SH-SY5Y (cell line): ENCODE results near the gene CERKL.

Experiments used
- GATA2 ChIP-seq: IDR thresholded peaks from 2 replicates; pipeline ENCODE4 v1.6.1; 2011; ENCODE audit warnings: mild to moderate bottlenecking, low read depth, low read length
- GATA3 ChIP-seq: IDR thresholded peaks from 2 replicates; pipeline ENCODE4 v1.6.1; 2011; ENCODE audit warnings: low read depth, mild to moderate bottlenecking, low read length, moderate library complexity

DNA sequence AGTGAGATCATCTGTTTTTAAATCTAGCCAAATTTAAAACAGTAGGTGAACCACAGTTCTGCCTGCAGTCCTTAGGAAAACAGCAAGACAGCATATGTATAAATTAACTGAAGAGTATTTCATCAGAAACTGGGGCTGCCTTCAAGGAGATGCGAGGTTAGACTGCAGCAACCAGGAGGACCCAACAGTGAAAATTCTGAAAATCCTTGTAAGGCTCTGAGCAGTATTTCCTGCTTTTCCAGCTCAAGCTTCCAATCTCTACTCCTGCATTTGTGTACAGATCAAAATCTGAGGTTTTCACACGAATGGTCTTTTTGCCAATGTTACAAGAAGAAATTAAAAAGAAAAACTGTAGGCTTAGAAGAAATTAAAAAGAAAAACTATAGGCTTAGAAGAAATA, 43.7 kb downstream of the CERKL start:
- no peak for TF ChIP-seq GATA2
- no peak for TF ChIP-seq GATA3
